ENCODE data around the gene TNFAIP8L1.
"Not testable (repeated sequence)": the region's sequence is repeated elsewhere in the genome, so short reads cannot be mapped to it uniquely, and the experiment has no call there.

The TNFAIP8L1 gene

DNA sequence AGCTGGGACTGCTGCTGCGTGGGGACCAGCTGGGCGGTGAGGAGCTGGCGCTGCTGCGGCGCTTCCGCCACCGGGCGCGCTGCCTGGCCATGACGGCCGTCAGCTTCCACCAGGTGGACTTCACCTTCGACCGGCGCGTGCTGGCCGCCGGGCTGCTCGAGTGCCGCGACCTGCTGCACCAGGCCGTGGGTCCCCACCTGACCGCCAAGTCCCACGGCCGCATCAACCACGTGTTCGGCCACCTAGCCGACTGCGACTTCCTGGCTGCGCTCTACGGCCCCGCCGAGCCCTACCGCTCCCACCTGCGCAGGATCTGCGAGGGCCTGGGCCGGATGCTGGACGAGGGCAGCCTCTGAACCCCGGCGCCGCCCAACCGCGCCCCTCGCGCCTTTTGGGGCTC lies 12.8 kb downstream of the TNFAIP8L1 start:
- DNase-seq, result no peak

DNA sequence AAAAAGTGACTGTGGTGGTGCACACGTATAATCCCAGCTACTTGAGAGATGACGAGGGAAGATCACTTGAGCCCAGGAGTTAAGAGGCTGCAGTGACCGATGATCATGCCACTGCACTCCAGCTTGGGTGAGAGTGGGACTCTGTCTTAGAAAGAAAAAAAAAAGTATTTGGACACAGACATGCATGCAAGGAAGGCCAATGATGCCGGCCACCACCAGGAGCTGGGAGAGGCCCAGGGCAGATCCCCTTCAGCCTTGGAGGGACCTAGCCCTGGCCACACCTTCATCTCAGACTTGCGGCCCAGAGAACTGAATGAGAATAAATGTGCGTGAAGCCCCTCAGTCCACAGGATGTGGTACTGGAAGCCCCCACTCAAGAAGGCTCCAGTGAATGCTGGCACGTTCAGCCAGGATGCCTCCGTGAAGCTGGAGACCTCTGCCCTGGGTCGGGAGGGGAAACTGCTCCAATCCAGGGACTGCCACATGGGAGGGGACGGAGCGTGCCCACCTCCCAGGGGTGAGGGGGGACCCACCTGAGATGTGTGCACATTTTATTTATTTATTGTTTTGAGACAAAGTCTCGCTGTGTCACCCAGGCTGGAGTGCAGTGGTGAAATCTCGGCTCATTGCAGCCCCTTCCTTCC lies 14.6 kb downstream of the TNFAIP8L1 start:
- DNase-seq, result no peak

DNA sequence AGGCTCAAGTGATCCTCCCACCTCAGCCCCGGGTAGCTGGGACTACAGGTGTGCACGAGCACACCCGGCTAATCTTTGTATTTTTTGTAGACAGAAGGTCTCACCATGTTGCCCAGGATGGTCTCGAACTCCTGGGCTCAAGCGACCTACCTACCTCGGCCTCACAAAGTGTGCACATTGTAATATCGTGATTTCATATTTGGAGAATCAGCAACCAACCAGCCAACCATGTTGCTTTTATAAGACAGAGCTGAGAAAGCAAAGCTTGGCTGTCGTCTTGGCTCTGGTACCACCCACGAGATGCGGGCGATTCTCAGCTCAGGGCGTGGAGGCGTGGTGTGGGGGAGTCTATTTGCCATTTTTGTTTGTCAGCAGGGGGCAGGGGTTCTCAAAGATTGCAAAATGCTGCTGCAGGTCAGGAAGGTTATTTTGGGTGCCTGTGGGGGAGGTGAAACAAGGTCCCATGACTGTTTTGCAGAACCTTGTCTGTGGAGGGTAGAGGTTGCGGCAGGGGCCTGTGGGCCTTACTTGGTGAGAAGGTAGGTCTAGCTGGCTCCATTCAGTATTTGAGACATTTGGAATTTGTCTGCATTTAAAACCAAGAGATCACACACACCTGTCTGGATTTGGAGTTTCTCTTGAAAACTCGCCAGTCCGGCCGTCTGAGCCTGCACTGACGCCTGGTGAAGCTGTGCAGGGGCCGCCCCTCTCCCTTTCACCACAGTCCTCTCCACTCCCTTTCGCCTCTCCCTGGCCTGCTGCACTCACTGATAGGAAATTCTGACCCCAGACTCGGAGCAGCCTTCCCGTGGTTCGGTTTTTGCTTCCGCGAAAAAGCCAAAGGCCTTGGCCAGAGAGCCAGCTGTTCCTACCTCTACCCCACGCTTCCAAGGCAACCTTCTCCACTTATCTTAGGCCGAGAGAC lies 15.4 kb downstream of the TNFAIP8L1 start:
- DNase-seq, result no peak

DNA sequence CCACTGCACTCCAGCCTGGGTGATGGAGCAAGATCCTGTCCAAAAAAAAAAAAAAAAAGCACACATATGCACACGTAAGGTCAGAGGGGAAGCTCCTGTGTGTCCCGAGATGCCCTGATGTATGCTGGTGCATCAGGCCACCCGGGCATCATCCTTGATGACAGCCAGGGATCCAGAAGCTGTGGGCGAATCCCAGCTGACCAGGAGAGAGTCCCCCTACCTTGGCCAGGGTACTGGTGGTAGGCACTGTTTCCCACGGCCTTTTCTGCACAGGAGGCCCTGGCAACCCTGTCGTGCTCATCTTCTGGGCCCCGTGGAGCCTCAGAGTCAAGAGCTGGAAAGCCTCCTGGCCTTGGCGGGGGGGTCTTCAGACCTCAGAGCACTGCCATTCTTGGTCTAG lies 16.8 kb downstream of the TNFAIP8L1 start:
- no peak for DNase-seq

DNA sequence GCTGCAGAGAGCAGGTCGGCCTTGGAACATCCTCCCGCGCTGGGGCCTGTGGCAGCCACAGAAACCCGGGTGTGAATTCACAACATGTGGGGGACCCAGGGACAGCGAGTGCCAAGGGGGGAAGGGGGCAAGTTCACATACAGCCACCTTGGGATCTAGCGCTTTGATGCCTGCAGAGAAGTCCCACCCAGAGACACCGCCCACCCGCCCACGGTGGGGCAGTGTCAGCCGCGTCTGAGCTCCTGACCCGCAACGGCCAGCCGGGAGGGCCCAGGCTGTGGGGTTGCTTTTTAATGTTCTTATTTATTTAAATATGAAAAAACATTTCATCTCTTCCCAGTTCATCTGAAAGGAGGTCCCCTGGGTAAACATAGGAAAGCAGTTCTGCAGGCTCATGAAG lies 17.9 kb downstream of the TNFAIP8L1 start:
- DNase-seq, result no peak

DNA sequence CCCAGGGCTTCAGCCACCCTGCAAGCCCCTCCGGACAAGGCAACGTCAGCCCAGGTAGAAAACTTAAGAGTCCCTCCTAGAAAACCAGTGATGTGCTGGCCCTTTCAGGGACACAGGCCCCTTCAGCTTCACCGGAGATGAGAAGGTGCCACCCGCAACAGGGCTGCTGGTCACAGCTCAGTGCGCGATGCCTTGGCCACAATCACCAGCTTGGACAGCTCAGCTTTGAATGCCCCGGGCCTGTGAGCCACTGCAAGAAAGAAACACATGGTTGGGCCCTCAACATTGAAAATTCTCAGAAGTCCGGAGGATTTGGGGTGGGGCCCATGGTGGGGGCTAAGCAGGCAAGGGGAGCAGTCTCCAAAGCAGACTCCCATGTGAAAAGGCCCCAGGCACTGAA lies 18.5 kb downstream of the TNFAIP8L1 start:
- no peak for DNase-seq

DNA sequence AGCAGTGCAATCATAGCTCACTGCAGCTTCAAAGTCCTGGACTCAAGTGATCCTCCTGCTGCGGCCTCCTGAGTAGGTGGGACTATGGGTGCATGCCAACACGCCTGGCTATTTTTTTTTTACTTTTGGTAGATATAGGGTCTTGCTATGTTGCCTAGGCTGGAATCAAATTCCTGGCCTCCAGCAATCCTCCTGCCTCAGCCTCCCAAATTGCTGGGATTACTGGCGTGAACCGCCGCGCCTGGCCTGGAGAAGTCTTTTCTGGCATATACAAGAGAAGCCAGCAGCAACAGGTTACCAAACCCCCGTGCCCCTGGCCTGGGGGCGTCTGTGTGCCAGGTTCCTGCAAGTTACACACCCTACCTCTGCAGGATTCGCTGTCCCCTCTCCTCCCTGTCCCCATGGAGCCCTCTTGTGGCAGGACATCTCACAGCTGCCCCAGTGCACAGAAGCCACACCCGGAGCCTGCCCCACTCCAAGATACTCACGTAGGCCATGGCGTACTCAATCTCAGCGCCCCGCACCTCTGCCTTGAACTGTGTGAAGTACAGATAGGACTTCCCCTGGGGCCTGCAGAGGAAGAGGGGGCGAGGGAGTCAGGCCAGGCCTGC lies 21.0 kb downstream of the TNFAIP8L1 start:
- peak; percentile 82 for DNase-seq

DNA sequence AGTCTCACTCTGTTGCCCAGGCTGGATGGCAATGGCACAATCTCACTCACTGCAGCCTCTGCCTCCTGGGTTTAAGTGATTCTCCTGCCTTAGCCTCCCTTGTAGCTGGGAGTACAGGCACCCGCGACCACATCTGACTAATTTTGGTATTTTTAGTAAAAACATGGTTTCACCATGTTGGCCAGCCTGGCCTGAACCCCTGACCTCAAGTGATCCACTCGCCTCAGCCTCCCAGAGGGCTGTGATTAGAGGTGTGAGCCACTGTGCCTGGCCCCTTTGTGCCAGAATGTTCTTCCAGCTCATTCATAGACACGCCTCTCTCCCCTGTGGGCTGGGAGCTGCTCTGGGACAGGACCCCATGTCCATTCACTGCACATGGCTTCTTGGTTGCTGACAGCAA lies 21.7 kb downstream of the TNFAIP8L1 start:
- DNase-seq, result no peak

DNA sequence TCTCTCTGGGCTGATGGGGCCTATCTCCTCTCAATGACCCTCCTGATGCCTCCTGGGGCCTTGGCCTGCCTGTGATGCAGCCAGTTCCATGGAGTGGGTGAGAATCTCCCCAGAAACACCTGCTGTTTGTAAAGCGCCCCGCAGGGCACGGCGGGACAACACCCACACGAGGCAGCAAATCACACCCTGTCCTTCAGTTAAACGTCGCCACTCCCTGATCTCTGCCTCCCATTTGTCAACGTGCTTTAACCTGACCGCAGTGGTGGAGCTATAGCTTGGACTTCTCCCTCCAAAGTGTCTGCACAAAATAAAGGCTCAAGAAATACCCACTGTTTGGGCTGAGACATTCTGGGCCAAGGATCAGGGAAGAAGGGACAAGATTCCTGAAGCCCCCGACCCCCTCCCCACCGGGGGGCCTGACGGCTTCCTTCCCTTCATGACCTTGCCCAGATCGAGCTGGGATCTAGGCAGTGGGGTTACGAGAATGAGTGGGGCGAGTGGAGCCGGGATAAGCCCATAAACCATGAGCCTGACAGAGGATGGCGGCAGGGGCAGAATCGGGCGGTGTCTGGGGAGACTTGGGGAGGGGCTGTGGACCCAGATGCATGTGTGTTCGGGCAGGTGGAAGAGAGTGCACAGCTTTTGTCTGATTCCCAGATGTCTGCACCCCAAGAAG lies 22.8 kb downstream of the TNFAIP8L1 start:
- no peak for DNase-seq

DNA sequence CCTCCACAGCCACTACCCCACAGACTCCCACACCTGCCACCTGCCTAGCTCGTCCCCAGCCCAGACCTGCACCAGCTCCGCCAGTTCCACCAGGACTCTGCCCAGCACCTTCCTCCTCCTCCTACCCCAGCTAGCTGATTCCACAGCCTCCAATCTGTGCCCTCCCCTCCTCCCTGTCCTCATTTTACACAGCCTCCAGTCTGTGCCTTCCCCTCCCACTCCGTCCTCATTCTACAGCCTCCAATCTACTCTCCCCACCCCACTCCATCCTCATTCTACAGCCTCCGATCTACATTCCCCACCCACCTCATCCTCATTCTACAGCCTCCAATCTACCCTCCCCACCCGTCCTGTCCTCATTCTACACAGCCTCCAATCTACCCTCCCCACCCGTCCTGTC lies 23.5 kb downstream of the TNFAIP8L1 start:
- no peak for DNase-seq

DNA sequence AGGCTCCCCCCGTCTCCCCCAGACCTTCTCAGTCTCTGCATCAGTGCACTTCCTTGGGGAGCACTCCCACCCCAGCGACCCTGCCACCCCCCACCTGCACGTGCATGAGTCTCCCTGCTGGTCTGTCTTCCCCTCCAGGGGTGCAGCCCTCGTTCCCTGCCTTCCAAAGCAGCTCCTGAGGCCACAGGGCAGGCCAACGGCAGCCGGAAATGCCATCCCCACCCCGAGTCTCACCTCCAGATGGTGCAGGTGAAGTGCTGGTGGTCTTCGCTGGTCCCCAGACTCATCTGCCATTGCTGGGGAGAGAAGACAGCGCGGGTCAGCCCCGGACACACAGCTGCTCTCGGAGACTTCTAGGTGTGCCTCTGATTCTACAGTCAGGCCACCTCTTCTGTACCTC lies 25.3 kb downstream of the TNFAIP8L1 start:
- DNase-seq, result no peak

DNA sequence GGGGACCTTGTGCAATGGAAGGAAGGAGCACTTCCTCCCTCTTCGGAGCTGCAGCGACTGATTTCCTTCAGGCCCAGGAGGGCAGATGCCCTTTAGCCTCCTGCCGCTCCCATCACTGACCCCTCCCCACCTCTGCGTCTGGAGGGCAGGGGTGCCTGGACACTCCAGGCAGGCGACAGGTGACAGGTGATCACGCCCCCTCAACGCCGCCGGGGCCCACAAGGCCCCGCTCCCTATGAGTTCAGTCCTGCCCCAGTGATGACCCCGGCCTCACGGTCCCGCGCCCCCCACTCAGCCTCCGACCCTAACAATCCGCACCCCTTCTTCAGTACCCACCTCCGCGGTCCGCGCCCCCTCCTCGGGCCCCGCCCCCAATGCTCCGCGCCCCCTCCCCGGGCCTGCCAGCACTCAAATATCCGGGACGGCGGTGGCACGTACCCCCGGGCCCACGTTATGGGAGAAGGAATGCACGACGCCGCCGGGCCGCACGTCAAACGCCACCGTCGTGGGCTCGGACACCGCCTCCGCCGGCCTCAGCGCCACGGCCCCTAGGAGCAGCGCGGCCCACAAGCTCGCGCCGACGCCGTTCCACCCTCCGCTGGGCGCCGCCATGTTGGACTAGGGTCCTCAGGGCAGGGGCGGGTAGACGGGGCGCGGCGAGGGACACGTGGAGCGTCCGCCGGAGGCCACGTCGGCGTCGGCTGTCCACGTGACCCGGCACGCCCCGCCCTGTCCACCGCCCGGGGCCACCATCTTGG lies 30.6 kb downstream of the TNFAIP8L1 start, which contains the start of gene MYDGF:
Gene MYDGF, minus strand, starts transcription at position 620 of the 758 bp plus-strand sequence. Its CDS starts 8 bp downstream, at position 612.
- DNase-seq, result peak; percentile 97

DNA sequence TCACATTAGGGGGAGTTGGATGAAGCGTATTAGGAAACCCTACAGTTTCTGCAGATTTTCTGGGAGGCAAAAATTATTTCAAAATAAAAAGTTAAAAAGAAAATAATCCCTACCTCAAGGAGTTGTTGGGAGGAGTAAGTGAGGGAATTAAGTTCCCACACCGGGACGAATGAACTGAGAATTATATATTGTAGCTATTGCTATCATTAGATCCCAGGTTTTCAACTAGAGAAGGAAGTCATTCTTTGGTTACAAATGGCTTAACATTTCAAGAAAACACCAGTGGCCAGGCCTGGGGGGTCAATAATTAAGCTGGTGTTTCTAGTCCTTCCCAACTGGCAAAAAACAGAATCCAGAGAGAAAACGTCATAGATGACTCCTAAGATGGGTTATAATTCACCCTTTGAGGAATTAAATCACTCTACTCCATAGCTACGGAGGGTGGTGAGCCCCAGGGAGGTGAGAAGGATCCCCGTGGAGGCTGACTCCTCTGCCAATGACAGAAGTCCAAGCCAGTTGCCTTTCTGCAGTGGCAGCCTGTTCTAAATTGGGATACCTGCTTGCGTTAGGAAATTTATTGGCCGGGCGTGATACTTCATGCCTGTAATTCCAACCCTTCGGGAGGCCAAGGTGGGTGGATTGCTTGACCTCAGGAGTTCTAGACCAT lies 32.0 kb downstream of the TNFAIP8L1 start:
- no peak for DNase-seq

DNA sequence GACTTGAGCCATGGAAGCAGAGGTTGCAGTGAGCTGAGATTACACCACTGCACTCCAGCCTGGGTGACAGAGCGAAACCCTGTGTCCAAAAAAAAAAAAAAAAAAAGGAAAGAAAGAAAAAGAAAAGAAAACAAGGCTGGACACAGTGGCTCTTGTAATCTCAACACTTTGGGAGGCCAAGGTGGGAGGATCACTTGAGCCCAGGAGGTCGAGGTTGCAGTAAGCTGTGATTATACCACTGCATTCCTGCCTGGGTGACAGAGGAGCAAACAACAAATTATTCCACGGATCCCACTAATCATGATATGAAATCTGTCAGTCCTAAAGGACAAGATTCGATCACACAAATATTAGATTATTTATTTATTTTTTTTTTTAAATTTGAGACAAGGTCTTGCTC lies 33.9 kb downstream of the TNFAIP8L1 start:
- DNase-seq, result no peak

DNA sequence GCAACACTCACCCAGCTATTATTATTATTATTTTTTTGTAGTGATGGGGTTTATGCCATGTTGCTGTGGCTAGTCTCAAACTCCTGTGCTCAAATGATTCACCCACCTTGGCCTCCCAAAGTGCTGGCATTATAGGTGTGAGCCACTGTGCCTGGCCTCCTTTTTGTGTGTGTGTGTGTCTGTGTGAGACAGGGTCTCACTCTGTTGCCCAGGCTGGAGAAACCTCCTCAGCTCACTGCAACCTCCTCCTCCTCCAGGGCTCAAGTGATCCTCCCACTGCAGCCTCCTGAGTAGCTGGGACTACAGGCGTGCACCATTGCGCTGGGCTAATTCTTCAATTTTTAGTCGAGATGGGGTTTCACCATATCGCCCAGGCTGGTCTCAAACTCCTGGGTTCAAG lies 34.4 kb downstream of the TNFAIP8L1 start:
- no peak for DNase-seq

DNA sequence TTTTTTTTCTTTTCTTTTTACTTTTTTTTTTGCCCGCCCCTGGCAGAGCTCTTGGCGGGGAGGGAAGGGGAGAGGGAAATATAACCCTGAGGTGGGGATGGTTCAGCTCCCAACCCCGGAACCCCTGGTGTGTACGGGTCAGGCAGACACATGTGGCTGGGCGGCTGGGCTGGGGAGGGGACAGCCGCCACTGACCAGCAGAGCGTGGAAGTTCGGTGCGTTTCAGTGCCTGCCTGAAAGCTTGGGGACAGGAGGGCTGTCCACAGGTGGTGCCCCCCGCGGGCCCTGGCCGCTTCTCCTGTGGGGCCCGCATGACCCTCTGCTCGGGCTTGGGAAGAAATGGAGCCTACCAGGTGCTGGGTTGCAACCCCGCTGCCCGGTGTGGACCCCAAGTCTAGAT lies 36.0 kb downstream of the TNFAIP8L1 start:
- no peak for DNase-seq

DNA sequence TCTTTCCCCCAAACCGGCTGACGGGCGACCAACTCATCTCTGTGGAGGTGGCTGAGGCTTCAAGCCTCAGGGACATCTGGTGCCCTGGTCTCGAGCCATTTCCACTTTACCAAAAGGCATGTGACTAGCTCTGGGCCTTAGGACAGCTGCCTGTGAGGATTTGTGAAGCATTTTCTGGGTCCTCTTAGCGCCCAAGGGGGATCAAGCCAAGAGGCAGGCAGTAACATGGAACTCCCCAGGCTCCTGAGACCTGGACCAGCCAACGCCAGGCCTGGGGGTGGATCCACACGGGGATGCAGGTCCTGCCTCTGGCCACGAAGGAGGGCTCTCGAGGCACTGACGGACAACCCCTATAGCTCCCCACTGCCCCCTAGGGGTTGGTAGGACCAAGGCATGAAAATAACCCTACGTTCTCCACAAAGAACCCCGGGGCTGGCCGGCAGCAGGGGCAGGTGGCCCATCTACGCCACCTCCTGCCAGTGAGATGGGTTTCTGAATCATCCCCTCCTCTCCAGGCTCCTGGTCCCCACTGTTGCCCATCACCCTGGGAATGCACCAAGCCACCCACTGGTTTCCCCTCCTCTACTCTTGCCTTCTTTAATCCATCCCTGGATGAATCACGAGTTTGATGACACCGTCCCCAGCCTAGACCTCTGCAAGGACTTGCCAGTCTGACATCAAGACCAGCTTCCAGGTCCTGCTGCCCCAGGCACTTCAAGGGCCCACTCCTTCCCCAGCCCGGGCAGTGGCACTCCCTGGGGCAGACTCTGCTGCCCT lies 37.8 kb downstream of the TNFAIP8L1 start:
- DNase-seq, result peak; percentile 76

DNA sequence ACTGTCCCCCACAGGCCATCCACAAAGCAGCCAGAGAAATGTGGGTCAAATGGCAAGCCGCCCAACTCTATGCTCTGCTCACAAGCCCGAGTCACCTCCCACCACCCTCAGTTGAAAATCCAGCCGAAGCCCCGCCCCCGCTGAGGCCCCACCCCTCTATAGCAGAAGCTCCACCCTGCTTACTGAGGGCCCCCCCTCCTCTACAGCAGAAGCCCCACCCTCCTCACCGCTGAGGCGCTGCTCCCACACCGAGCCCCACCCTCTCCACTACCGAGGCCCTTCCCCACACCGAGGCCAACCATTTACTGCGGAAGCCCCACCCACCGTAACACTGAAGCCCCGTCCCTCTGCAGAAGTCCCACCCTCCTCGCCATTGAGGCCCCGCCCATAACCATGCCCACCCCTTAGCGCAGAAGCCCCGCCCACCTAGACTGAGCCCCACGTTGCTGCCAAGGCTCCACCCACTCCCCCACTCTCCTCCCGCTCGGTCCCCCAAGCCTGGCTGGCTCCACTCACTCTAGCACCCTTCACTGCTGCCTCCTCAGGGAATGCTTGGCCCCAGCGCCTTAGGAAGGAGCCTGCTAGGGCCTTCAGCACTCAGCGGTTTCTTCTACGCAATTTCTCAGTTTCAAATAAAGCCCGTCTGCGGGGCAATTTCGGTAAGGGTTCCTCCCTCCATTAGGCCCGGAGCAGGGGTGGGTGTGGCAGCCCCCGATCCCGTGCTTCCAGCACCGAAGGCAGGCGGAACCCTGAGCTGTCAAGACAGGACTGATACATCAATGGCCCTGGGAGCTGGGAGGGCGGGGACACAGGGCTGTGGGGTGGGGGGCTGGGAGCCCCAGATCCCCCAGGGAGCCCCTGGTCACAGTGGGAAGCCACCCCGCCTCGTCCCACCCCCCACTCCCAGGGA lies 39.8 kb downstream of the TNFAIP8L1 start:
- DNase-seq, result peak; percentile 85

DNA sequence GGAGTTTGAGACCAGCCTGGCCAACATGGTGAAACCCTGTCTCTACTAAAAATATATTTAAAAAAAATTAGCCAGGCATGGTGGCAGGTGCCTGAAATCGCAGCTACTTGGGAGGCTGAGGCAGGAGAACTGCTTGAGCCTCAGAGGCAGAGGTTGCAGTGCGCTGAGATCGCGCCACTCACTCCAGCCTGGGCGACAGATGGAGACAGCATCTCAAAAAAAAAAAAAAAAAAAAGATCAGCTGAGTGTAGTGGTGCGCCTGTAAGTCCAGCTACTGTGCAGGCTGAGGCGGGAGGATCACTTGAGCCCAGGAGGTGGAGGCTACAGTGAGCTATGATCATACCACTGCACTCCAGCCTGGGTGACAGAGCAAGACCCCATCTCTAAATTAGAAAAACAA lies 40.7 kb downstream of the TNFAIP8L1 start:
- not testable (repeated sequence) for DNase-seq

Data from hematopoietic multipotent progenitor cell treated with erythropoietin and hydrocortisone succinate and interleukin-3 and kit ligand, for 4 days (in vitro differentiated cells).